Adrenal gland (tissue), 5 donors: ENCODE data around the gene MAN1C1.

Source experiments
- CTCF ChIP-seq, 6 experiments: fragments of 450-650 bp in 4 of 6; fragments of 200-600 bp in 2 of 6; sonication (generic) in 1 of 6; IDR thresholded peaks; 1 replicate in 5 of 6; 2 replicates in 1 of 6; pipeline versions ENCODE4 v1.5.1 to v1.8.0; 2016 to 2021; ENCODE audit warnings: antibody characterized with exemption in 6 of 6, mild to moderate bottlenecking in 2 of 6, moderate library complexity in 1 of 6
- POLR2A ChIP-seq, 2 donors: fragments of 450-650 bp; IDR thresholded peaks; one replicate each; pipeline ENCODE4 v1.6.1; 2017; ENCODE audit warnings: antibody characterized with exemption in 2 of 2, mild to moderate bottlenecking in 2 of 2, moderate library complexity in 1 of 2
- donor health status: DM: no; HTN: no; CAD: no.

- TF ChIP-seq POLR2A (IDR thresholded peaks at IDR 0.05) = no peak
- no peak for TF ChIP-seq CTCF (IDR thresholded peaks at IDR 0.05)
Measured at GRCh38 chr1:25808481-25809244, 192.1 kb downstream of the MAN1C1 start.
